GM19438 (cell line): ENCODE results near the gene SIPA1L3.
"Not testable (repeated sequence)": the region's sequence is repeated elsewhere in the genome, so short reads cannot be mapped to it uniquely, and the experiment has no call there.

Experiments
- ATAC-seq: cut with Tn5 transposase; IDR thresholded peaks from one replicate; pipeline ENCODE4 v1.9.1; 2021; ENCODE audit warnings: low read depth; ENCODE audit not compliant: unreplicated experiment

SIPA1L3 gene

DNA sequence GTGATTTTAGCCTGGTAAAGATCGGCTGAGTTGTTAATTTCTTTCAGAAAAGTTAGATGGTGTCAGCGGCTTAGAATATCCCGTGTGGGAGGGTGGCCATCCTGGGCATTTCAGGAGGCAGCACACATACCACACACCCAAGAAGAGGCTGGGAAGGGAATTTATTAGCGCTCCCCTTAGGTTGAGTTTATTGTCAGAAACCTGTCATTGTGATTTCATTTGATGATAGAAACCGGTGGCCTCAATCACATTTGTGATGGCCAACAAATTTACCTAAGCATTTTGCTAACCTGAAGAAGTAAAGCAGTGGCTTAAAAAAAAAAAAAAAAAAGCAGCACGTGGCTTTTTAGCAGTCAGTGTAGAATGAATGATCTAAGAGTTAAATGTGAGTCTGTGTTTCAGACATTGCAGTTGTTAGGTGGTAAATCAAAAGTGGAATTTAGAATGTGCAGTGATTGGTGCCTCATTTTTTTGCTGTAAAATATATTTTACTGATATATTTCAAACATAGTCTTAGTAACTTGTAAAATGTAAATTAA is 2.7 kb downstream of the SIPA1L3 start:
- ATAC-seq, result no peak

DNA sequence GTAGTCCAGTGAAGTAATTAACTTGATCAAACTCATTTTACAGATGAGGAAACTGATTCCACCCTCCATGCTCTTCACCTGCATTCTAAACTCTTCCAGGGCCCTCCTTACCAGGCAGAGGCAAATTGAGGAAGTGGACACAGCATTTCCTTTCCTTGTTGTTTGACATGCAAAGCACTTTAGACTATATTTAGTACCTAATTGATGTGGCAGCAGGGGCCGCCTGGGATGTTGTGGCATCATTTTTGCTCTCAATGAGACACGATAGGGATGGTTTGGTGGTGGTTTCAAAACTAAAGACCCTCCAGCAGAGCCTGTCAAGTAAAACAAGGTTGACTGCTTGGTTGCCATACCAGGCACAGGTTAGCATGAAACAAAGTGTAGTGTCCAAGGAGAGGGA is 7.9 kb downstream of the SIPA1L3 start:
- peak; percentile 45 for ATAC-seq

DNA sequence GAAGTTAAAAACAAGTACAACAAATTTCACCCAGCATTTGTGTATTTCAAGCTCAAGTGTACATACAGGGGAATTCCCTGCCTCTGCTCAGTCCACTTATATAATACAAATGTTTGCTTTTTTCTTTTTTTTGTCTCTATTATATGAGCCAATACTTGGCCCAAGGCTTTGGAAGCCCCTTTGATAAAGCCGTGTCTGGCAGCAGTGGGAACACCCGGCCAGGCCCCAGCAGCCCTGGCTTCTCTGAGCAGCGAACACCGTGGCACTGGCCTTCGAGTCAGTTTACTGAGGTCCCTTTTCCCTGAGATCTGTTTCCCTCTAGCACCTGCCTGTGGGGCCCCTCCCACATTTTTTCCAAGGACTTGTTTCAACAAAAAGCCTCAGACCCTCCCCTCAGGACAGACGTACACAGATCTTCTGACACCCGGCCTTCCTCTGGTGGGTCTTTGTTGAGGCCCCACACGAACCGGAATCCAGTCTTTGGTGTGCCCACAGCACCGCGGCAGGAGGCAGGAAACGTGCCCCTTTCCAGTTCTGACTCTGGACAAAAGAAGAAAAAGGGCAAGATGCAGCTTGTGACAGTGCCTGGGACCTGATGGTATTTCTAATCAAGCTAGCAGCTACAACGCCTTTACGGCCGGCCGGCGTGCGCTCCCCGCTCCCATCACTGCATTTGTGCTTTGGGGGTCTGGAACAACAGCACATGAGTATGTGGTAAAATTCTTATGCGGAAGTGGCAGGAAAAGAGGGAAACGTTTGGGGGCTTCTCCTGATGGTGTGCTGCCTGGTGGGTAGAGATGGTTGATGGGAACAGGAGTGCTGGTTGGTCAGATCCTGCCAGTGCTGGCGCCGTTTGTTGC is 13.8 kb downstream of the SIPA1L3 start:
- ATAC-seq, result no peak

DNA sequence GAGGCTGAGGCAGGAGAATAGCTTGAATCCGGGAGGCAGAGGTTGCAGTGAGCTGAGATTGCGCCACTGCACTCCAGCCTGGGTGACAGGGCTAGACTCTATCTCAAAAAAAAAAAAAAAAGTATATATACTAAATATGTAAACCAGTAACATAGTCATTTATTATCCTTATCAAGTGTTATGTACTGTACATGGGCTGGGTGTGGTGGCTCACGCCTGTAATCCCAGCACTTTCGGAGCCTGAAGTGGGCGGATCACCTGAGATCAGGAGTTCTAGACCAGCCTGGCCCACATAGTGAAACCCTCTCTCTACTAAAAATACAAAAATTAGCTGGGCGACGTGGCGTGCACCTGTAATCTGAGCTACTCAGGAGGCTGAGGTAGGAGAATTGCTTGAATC is 17.6 kb downstream of the SIPA1L3 start:
- ATAC-seq, result not testable (repeated sequence)

DNA sequence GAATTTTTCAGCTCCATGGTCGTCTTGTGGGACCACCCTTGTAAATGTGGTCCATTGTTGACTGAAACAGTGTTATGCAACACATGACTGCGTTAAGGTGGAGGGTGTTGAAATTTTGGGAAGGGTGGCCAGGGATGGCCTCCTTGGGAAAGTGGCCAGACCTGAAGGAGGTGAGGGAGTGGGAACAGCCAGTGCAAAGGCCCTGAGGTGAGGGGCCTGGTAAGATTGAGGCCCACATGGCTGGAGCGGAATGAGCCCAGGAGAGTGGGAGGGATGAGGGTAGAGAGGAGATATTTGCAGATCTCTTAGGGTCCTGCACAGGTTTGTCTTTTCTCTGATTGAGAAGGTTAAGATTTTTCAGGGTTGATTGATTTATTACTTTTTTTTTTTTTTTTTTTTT is 18.2 kb downstream of the SIPA1L3 start:
- no peak for ATAC-seq

DNA sequence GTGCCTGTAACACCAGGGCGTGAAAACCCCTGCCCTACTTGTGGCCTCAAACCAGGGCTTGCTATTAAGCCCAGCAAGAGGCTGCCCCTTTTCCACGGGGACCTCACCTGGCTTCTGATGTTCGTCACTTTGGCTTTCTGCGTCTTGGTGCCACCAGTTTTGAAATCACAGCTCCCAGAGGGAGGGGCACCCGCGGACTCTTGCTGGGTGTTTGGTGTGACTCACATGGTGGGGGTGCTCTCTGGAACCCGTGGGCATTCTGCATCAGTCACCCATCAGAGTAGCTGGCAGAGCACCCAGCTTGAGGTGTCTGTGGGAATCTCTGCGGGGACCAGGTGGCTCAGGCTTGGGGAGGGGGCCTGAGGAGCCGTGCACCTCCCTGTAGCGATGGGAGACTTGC is 19.2 kb downstream of the SIPA1L3 start:
- ATAC-seq, result no peak

DNA sequence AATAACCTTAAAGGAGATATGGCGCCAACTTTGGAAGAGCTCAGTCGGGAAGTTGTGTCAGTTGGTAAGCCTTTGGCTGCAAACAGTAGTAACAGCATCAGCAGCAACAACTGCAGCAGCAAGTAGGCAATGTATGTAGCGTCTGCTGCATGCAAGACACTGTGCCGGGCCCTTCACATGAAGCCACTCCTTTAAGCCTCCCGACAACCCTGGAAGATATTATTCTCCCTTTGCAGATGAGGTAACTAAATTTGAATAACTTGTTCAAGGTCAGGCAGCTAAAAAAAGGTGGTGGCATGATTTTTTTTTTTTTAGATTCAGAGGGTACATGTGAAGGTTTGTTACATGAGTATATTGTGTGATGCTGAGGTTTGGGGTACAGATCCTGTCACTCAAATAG is 19.7 kb downstream of the SIPA1L3 start:
- no peak for ATAC-seq

DNA sequence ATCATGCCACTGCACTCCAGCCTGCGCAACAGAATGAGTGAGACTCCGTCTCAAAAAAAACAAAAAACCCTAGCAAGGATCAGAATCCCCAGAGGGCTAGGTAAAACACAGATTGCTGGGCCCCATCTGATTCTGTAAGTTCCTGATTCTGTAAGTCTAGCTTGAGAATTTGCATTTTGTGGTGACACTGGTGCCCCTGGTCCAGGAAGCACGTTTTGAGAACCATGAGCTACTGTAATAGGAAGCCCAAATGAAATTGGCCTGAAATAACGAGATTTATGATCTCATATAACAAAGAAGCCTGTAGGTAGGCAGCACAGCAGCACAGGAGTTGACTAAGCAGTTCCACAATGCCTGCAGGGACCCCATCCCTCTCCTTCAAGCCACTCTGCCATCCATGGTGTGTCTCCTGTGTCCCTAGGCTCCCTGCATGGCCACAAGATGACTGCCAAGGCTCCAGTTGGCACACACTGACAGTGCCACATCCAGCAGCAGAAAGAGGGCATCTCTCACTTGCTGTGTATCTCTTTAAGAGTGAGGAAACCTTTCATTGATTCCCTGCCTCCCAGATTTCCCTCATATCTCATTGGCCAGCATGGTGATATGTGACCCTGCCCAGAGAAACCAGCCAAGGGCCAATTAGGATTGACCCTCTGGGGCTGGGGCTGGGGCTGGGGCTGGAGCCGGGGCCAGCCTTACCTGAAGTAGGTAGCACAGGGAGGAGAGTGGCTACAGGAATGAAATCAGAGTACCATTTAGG is 21.7 kb downstream of the SIPA1L3 start:
- ATAC-seq, result no peak

DNA sequence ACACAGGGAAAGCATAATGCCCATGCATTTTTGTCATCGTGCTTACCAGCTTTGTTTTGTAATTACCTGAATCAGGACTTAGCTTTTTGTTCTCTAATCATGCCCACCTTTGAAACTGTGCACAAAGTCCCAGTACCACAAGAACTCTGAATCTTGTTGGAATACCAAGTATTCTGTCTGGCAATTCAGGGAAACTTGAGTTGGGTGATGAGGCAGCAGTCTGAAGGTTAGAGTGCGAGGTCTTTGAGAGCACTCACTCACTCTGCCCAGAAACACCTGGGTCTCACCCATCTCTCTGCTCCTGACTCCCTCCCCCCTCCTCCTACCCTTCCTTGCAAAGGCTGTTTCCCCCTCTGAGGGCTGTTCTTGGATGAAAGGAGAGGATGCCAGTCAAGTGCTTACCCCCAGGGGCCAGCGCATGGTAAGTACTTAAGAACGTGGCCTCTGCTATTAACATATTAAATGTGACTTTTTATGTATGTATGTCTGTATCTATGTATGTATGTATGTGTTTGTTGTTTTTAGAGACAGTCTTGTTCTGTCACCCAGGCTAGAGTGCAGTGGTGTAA is 22.4 kb downstream of the SIPA1L3 start:
- no peak for ATAC-seq

DNA sequence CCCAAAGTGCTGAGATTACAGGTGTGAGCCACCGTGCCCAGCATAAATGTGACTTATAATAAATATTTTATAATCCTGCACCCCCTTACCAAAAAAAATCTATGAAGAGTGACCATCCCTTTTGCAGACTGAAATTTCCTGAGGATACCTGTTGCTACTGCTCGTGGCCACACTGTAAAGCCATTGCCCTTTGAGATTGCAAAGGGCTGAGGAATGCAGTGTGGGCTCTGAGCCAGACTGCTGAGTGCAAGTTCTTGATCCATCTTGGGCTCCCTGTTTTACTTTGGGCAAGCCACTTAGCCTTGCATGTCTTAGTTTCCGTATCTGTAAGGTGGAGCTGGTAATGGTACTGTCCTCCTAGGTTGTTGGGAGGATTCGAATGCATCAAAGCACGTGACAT is 23.4 kb downstream of the SIPA1L3 start:
- ATAC-seq, result no peak

DNA sequence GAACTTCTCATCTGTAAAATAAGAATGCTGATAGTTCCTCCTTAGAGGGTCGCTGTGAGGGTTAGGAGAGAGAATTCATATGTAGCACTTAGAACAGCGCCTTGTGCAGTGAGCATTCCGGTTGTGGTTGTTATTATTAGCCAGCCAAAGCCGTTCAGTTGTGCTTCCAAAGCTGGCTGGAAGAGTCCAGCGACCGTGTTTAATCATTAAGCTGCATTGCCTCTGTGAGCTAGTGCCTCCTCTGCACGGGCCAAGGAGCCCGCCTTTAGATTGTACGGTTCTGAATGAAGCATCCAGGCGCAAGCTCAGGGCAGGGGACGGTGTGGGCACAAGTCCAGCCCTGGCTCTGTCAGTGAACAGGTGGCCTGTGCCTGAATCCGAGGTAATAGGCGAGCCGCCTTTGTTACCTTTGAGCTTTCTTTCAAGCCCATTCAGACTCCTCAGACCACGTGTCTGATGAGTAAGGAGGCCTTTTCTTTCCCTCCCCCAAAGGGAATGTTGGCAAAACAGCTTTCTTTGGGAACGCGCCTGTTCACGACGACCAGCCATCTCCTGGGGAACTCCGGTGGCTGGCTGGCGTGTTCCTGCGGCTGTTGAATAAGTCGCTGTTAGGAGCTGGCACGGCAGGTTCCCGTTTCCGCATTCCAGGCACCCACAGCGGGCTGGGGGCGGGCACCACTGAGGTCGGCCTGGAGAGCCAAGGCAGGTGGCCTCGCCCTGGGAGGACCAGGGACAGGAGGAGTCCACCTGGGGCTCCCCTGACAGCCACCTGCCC is 25.1 kb downstream of the SIPA1L3 start:
- peak; percentile 57 for ATAC-seq

DNA sequence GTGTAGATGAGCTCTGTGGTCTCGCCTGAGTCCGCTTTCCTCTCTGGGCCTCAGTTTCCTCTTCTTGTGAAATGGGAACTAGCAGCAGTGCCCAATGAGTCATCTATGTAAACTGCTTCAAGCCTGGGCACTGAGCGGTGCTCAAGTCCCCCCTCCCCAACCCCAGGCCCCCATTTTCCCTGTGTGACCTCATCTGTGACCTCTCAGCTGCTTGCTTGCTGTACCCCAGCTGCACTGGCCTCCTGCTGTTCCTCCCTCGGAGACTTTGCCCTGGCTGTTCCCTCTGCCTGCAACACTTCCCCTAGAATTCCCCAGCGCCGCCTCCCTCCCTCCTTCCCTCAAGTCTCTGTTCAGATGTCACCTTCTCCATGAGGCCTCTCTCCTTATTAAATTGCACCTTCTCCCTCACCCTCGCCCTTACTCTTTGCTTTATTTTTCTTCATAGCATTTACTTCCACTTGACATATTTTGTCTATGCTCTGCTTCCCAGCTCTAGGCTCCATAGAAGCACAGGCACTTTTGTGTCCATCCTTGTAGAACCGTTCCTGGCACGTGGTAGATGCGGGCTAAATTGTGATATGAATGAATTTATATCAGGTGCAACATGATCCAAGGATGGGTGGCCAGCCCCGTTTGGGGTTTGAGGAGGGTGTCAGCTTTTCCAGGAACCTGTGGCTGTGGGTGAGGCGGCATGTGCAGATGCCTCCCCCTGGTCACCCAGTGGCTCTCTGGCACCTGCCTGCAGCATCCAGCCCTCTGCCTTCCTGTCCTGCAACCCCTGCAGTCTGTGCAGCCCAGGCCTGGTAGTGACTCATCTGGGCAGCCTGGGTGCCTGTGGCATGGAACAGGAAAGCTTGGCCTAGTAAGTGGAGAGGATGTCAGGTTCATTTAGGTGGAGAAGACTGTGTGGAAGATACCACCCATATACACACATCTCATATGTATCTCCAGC is 26.3 kb downstream of the SIPA1L3 start:
- ATAC-seq, result no peak

DNA sequence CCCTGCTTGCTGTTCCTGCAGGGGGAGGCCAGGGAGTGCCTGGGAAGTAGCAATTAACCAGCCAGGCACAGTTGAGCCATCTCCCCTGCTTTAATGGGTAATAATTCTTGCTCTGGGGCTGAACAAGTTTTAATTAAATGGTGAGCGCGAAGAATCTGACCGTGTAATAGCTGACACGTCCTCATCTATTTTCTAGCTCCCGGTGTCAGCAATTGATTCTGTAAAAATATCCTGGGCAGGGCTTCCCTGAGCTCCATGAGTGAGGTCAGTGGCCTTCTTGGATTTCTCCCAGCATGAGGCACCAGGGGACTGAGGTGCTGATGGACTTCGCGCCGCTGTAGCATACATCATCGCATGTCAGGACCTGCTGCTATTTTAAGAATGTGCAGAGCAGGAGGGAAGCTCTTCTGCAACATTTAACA is 26.9 kb downstream of the SIPA1L3 start:
- no peak for ATAC-seq

DNA sequence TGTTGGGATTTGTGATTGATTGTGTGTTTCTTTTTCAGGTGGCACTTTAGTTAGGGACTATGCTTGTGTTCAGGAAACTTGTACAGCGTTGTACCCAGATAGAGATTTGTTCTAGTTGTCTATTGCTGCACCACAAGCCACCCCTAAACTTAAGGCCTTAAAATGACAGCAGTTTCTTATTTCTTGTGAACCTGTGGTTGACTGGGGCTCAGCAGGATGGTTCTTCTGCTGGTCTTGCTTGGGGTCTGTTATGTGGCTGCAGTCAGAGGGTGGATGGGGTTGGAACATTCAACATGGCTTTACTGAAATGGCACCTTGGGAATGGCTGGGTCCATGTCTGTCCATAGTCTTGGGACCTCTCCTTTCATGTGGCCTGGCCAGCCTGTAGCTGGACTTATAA is 28.3 kb downstream of the SIPA1L3 start:
- no peak for ATAC-seq

DNA sequence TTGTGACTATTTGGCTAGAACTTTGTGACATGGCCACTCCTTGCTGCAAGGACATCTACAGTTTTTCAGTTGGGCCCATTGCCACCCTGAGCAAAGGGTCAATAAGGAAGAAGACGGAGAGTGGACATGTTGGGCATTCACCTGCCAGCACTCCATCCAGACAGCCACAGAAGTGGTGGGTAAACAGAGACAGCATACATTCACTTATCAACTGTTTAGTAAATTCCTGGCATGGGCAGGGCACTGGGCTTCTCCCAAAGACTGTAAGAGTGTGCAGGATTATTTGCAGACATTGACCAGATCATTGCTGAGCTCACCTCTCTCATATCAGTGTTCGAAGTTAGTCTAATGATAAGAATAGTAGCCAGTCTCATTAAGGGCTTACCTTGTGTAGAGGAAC is 29.2 kb downstream of the SIPA1L3 start:
- no peak for ATAC-seq

DNA sequence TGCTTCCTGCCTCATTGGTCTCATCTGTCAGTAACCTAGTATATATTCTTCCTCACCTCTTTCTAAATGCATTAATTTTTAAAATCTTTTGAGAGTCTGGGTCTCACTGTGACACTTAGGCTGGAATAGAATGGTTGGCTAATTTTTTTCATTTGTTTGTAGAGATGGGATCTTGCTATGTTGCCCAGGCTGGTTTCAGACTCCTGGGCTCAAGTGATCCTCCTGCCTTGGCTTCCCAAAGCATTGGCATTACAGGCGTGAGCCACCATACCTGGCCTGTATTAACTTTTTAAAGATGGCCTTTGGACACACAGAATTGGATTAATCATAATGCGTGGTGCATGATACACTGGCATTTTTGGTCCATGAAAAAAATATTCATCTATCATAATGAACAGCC is 29.9 kb downstream of the SIPA1L3 start:
- ATAC-seq, result no peak

DNA sequence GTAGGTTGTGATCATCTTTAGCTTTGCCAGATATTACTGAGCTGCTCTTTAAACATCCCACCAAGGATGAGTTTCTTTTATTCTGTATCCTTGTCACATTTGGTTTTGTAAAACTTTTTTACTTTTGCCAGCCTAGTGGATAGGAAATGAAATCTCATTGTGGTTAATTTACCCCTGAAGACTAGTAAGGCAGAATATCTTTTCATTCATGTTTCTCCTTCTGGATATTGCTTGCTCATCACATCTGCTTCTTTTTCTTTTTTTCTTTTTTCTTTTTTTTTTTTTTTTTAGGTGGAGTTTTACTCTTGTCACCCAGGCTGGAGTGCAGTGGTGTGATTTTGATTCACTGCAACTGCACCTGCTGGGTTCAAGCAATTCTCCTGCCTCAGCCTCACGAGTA is 31.3 kb downstream of the SIPA1L3 start:
- no peak for ATAC-seq

DNA sequence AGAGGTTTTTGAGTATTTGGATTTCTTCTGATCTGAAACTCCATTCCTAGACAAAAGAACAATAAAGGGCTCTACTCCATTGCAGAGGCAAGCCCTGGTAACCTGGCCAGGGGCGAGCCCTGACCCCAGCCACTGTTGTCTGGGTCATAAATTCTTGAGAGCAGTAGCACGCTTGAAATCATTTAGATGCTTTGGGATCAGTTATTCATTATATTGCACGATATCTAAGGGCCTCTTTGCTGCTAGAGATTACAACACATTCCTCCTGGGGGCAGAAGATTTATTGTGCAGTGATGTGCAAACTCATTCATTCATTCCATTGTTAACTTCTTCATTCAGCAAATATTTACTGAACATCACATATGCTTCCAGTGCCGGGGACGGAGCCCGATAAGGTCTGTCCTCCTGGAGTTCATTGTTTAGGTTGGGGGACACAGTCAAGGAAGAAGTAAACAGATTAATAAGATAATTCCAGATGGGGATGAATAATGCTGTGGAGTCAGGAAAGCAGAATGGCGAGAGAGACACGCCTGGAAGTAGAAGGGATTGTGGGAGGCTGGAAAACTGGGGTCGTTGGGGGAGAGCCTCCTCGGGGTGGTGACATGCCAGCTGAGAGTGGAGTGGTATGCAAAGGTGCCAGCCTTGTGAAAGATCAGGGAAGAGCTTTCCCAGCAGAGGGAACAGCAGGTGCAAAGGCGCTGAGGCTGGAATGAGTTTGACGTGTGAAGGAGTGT is 34.9 kb downstream of the SIPA1L3 start:
- ATAC-seq, result no peak

DNA sequence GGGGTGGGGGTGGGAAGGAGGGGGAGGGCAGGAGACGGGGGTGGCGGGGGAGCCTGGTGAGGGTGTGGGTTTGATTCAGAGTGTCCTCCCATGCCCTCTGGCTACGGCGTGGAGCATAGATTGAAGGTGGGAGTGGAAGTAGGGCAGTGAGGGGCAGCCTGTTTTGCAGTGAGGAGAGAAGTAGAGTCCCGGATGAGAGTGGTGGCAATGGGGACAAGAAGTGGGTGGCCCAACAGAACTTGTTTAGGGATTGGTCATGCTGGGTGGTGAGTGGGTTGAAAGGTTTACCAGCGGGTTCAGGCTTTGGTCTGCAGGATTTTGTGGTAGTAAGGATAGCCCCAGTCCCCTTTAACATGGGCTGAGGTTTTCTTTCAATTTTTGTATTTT is 35.5 kb downstream of the SIPA1L3 start:
- no peak for ATAC-seq
